Right lobe of liver (tissue), 6 donors: ENCODE data around the gene KRTAP29-1. TPM values are rescaled to one million over a fixed set of nuclear protein-coding genes. Genes with fewer than 3 reads are reported as not detected.

Experiments
- ATAC-seq, 4 donors: fragments of 200-7000 bp; cut with Tn5 transposase; one replicate each; pipeline ENCODE4 v1.9.1; 2020; ENCODE audit warnings: mild to moderate bottlenecking in 4 of 4, moderate library complexity in 4 of 4
- DNase-seq, 3 donors: peaks; one replicate each; pipeline ENCODE4 v3.0.0-alpha.2; 2020
- H3K27ac ChIP-seq, 3 donors: fragments of 200-600 bp; one replicate each; pipeline ENCODE4 v1.8.0; 2022
- H3K27me3 ChIP-seq, 2 donors: fragments of 200-600 bp; one replicate each; pipeline ENCODE4 v1.8.0; 2022
- H3K36me3 ChIP-seq, 4 donors: fragments of 200-600 bp; sonication (generic) in 1 of 4; one replicate each; pipeline versions ENCODE4 v1.5.1 to v1.8.0; 2017 to 2022; ENCODE audit warnings: control low read depth in 1 of 4
- H3K4me1 ChIP-seq, 4 donors: fragments of 200-600 bp; sonication (generic) in 1 of 4; one replicate each; pipeline versions ENCODE4 v1.5.1 to v1.8.0; 2017 to 2022; ENCODE audit warnings: control low read depth in 1 of 4
- H3K4me3 ChIP-seq, 3 donors: fragments of 200-600 bp; one replicate each; pipeline ENCODE4 v1.8.0; 2022
- H3K9me3 ChIP-seq, 4 donors: fragments of 200-600 bp; sonication (generic) in 1 of 4; one replicate each; pipeline versions ENCODE4 v1.5.1 to v1.8.0; 2017 to 2022; ENCODE audit warnings: control low read depth in 1 of 4
- POLR2A ChIP-seq: fragments of 450-650 bp; IDR thresholded peaks from one replicate; pipeline ENCODE4 v1.6.1; 2017; ENCODE audit warnings: antibody characterized with exemption, mild to moderate bottlenecking
- WGBS: methylation state at CpG from one replicate; pipeline ENCODE4 v1.1.6; 2018; ENCODE audit warnings: low coverage, low lambda C conversion rate; ENCODE audit not compliant: insufficient coverage; ENCODE audit errors: missing lambda C conversion rate; 5-methylcytosine and 5-hydroxymethylcytosine counted together
- intact Hi-C, 2 donors: fragments of 100-400 bp; cut with DNase I; formaldehyde crosslinking; loops; one replicate each; pipeline versions ENCODE4 v1.11.2 to v1.14.1; 2022
- total RNA-seq, 6 experiments: library from RNA; depleted of rRNA in 2 of 6; stranded (reverse); fragments of >200 nt in 2 of 6; fragmentation: NEBNext Ultra II Directional in 3 of 6; extraction: Animal tissue kit (Norgen Biotek cat#: 25700) in 3 of 6; gene quantifications; one replicate each; pipeline versions ENCODE4 v1.1.0 to v1.2.4, GENCODE V29; 2016 to 2023
- TF ChIP-seq, protein P1 (sequence below), 4 donors: fragments of 200-600 bp in 3 of 4; fragments of 450-650 bp in 1 of 4; IDR thresholded peaks; one replicate each; pipeline versions ENCODE4 v1.5.1 to v1.8.0; 2016 to 2022; ENCODE audit warnings: antibody characterized with exemption in 4 of 4, mild to moderate bottlenecking in 2 of 4
- donor health status: DM: no; HTN: yes; CAD: no.
- donor health status: DM: no; HTN: no; CAD: no.
- donor health status: DM: no; HTN: no; CAD: no.
- donor health status: DM: no; HTN: yes; CAD: no.
- donor health status: DM: no; HTN: yes; CAD: no.

The KRTAP29-1 gene
- total RNA-seq, 6 experiments from 2014 or later, result not detected

DNA sequence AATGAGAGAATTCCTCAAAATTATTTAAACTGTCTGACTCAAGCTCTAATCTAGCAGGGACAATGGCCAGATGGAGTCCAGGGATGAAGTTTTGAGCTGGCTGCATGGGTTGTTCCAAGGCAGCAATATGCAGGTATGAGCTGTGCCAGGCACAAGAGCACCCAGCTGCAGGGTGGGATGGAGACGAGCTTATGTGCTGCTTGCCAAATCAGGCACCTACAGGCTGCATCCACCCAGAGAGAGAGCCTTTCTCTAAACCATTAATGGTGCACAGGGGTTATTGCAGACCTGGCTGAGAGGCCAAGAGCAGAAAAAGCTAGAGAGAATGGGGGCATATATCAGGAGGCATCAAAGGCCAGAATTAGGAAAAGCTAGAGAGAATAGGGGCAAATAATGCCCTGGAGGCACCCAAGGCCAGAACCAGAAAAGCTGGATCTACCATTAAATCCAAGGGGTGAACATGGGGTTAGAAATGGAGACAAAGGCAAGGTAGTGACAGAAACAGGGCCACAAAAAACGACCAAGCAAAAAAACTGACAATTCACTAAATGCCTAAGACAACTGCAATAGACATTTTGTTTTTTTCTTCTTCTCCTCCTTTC lies 37.0 kb upstream of the KRTAP29-1 start:
- H3K27ac ChIP-seq, result no peak overlapping the region

DNA sequence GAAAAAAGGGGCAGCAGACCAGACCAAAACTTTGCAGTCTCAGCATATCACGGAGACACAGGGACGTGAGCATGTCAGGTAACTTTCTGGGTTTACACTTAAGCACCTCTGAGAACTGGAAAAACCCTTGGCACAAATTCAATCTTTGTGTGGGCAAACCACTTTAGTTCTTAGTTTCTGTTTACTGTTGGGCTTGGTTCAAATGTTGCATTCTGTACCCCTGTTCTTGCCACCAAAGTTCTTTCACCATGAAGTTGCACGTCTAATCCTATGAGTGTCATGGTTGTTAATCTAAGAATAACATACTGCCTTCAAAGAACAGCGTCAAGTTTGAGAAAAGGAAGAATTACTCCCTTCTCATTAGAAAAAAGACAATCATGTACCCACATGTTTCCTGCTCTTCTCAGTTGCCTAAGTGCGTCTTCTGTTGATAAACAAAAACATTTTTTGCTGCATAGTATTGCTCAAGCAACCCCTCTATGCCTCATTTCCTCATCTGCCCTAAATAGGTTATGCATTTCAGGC lies 36.4 kb upstream of the KRTAP29-1 start:
- Histone ChIP-seq H3K9me3 (no peaks in the 10 kb centered on the region), H3K4me1 (no peaks in the 10 kb centered on the region), H3K36me3 (no peaks in the 10 kb centered on the region), H3K27ac (no peak overlapping the region), H3K4me3 (no peak overlapping the region), H3K27me3 (no peaks in the 10 kb centered on the region)
- intact Hi-C loops, result no loop called here
- ATAC-seq (no peak), DNase-seq (no peak)
- 42% methylated on average over 5 of the region's 5 CpGs for WGBS
- TF ChIP-seq, protein P1, sequence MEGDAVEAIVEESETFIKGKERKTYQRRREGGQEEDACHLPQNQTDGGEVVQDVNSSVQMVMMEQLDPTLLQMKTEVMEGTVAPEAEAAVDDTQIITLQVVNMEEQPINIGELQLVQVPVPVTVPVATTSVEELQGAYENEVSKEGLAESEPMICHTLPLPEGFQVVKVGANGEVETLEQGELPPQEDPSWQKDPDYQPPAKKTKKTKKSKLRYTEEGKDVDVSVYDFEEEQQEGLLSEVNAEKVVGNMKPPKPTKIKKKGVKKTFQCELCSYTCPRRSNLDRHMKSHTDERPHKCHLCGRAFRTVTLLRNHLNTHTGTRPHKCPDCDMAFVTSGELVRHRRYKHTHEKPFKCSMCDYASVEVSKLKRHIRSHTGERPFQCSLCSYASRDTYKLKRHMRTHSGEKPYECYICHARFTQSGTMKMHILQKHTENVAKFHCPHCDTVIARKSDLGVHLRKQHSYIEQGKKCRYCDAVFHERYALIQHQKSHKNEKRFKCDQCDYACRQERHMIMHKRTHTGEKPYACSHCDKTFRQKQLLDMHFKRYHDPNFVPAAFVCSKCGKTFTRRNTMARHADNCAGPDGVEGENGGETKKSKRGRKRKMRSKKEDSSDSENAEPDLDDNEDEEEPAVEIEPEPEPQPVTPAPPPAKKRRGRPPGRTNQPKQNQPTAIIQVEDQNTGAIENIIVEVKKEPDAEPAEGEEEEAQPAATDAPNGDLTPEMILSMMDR (IDR thresholded peaks at IDR 0.05), result no peak
- no peak for TF ChIP-seq POLR2A

More for the DNA sequence above, 37.0 kb upstream of the KRTAP29-1 start:
- DNase-seq, result no peak
- 17% methylated on average over 2 of the region's 2 CpGs for WGBS
- no peaks in the 10 kb centered on the region for H3K36me3 ChIP-seq
- TF ChIP-seq, protein P1 (IDR thresholded peaks at IDR 0.05), result no peak
- TF ChIP-seq POLR2A, result no peak
- H3K4me3 ChIP-seq, result no peak overlapping the region
- no peaks in the 10 kb centered on the region for H3K9me3 ChIP-seq
- intact Hi-C loops, result no loop called here
- no peaks in the 10 kb centered on the region for H3K27me3 ChIP-seq
- no peaks in the 10 kb centered on the region for H3K4me1 ChIP-seq
- no peak for ATAC-seq

GRCh38 chr17:41335747-41336146 lies 33.1 kb upstream of the KRTAP29-1 start:
- no peaks in the 10 kb centered on the region for H3K4me1 ChIP-seq
- H3K9me3 ChIP-seq, result no peaks in the 10 kb centered on the region
- no peaks in the 10 kb centered on the region for H3K27me3 ChIP-seq
- ATAC-seq (no peak), DNase-seq (no peak)
- intact Hi-C loops, result no loop called here
- TF ChIP-seq POLR2A, result no peak
- TF ChIP-seq, protein P1 (IDR thresholded peaks at IDR 0.05), result no peak
- H3K36me3 ChIP-seq, result no peaks in the 10 kb centered on the region
- WGBS, result no CpG with 5 or more reads among the region's 1 CpG
- no peak overlapping the region for H3K4me3 ChIP-seq
- no peak overlapping the region for H3K27ac ChIP-seq

DNA sequence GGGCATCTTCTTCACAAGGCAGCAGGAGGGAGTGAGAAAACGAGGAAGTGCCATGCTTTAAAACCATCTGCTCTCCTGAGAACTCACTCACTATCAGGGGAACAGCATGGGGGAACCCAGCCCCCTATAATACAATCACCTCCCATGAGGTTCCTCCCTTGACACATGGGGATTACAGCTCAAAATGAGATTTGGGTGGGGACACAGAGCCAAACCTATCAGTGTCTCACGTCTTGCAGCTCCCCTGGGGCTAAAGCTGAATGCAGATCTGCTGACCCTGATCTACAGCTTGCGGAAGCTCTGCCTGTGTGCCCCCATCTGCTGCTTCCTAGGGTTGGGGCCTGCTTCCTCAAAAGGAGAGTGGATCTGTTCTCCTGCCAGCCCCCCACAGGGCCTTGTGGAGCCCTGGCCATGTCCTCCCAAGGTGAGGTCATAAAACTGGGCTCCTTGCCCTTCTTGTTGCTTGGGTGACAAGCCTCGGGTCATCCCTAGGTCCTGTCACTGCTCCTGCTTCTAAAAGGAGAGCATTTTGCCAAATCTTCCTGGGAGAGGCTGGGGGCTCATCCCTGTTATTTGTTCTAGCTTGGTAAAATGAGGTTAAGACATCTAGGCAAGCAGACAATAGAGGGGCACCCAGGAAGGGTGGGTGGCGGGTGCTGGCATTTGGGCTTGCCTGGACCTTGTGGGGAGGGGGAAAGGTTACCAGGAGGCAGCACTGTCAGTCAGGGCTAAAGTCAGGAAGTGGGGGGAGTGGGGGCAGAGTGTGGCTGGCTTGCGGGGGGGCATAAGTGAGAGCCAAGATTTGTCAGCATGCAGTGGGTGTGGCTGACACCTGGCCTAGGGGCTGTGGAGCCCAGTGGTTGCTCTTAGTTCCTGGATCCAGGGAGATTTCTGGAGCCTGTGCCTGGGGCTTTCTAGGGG lies 32.0 kb upstream of the KRTAP29-1 start:
- Histone ChIP-seq H3K36me3 (no peaks in the 10 kb centered on the region), H3K4me1 (no peaks in the 10 kb centered on the region), H3K27ac (no peak overlapping the region), H3K9me3 (no peaks in the 10 kb centered on the region), H3K27me3 (no peaks in the 10 kb centered on the region), H3K4me3 (no peak overlapping the region)
- WGBS, result 66% methylated on average over 3 of the region's 6 CpGs
- ATAC-seq (no peak), DNase-seq (no peak)
- intact Hi-C loops, result no loop called here
- TF ChIP-seq, protein P1 (IDR thresholded peaks at IDR 0.05), result no peak
- TF ChIP-seq POLR2A, result no peak
